SK-N-SH (cell line): ENCODE data around the gene CRLF1. TPM values are rescaled to one million over a fixed set of nuclear protein-coding genes. Genes with fewer than 3 reads are reported as not detected.

Source experiments
- CTCF ChIA-PET: fragments of 300-600, 350-600 bp; formaldehyde crosslinking; extraction: SDS; loops from one replicate; lab custom pipeline; 2021; lab: Yijun Ruan, JAX
- POLR2A ChIA-PET: fragments of 350-600 bp; sonication (Branson Sonifier 250); formaldehyde crosslinking; extraction: SDS; loops from one replicate; lab custom pipeline; 2020; ENCODE audit warnings: antibody characterized with exemption, inconsistent platforms; lab: Yijun Ruan, JAX
- DNase-seq: peaks from one replicate; pipeline ENCODE4 v3.0.0; 2012
- H2AFZ ChIP-seq: fragments of 200-600 bp; sonication (generic); 2 replicates; pipeline ENCODE4 v1.8.1; 2016; ENCODE audit warnings: antibody characterized with exemption, mild to moderate bottlenecking, low read depth
- H3F3A ChIP-seq: fragments of 200-600 bp; sonication (generic); replicated peaks from 2 replicates; pipeline ENCODE3; 2016; ENCODE audit warnings: antibody characterized with exemption, mild to moderate bottlenecking; ENCODE audit not compliant: insufficient read depth
- H3K27ac ChIP-seq, 2 experiments: fragments of 200-500 bp in 1 of 2; fragments of 200-600 bp in 1 of 2; sonication (Bioruptor generic) in 1 of 2; sonication (generic), shearing (Covaris generic) in 1 of 2; 2 replicates each; pipeline versions ENCODE4 v1.5.1 to v1.6.1; 2014 to 2016; ENCODE audit warnings: low read depth in 2 of 2, inconsistent platforms in 1 of 2, low read length in 1 of 2, mild to moderate bottlenecking in 1 of 2, mixed read lengths in 1 of 2
- H3K27me3 ChIP-seq: fragments of 200-600 bp; sonication (generic), shearing (Covaris generic); 2 replicates; pipeline ENCODE4 v1.6.1; 2016; ENCODE audit warnings: mixed run types; ENCODE audit not compliant: insufficient read depth
- H3K36me3 ChIP-seq, 2 experiments: fragments of 200-500 bp in 1 of 2; fragments of 200-600 bp in 1 of 2; sonication (Bioruptor generic) in 1 of 2; sonication (generic) in 1 of 2; replicated peaks in 1 of 2; 2 replicates each; pipeline versions ENCODE3 to v1.5.1; 2014 to 2016; ENCODE audit warnings: low read length in 1 of 2, mild to moderate bottlenecking in 1 of 2; ENCODE audit not compliant: insufficient read depth in 2 of 2, control insufficient read depth in 1 of 2
- H3K4me1 ChIP-seq, 2 experiments: fragments of 200-500 bp in 1 of 2; fragments of 200-600 bp in 1 of 2; sonication (Bioruptor generic) in 1 of 2; sonication (generic), shearing (Covaris generic) in 1 of 2; 2 replicates each; pipeline versions ENCODE4 v1.5.1 to v1.6.1; 2014 to 2016; ENCODE audit warnings: low read depth in 1 of 2, low read length in 1 of 2, mixed run types in 1 of 2; ENCODE audit not compliant: insufficient read depth in 2 of 2, control insufficient read depth in 1 of 2
- H3K4me2 ChIP-seq: fragments of 200-600 bp; sonication (generic), shearing (Covaris generic); 2 replicates; pipeline ENCODE4 v1.6.1; 2017; ENCODE audit warnings: mixed run types
- H3K4me3 ChIP-seq, 2 experiments: fragments of 200-500 bp in 1 of 2; fragments of 200-600 bp in 1 of 2; sonication (Bioruptor generic) in 1 of 2; sonication (generic), shearing (Covaris generic) in 1 of 2; 2 replicates each; pipeline versions ENCODE4 v1.5.1 to v1.8.1; 2014 to 2016; ENCODE audit warnings: low read depth in 2 of 2, inconsistent platforms in 1 of 2, low read length in 1 of 2, mild to moderate bottlenecking in 1 of 2, mixed read lengths in 1 of 2, moderate library complexity in 1 of 2
- H3K79me2 ChIP-seq: fragments of 200-600 bp; sonication (generic); 2 replicates; pipeline ENCODE4 v1.8.1; 2017; ENCODE audit warnings: mild to moderate bottlenecking; ENCODE audit not compliant: insufficient read depth
- H3K9ac ChIP-seq: fragments of 200-600 bp; sonication (generic); 2 replicates; pipeline ENCODE4 v1.6.1; 2017; ENCODE audit warnings: mixed run types
- H3K9me2 ChIP-seq: fragments of 200-600 bp; sonication (generic); 2 replicates; pipeline ENCODE4 v1.6.1; 2017; ENCODE audit warnings: mixed run types
- H3K9me3 ChIP-seq: fragments of 200-600 bp; sonication (generic); 2 replicates; pipeline ENCODE4 v1.6.1; 2017; ENCODE audit warnings: mixed run types, mild to moderate bottlenecking, moderate library complexity
- H4K20me1 ChIP-seq: fragments of 200-600 bp; sonication (generic); 2 replicates; pipeline ENCODE4 v1.6.1; 2017; ENCODE audit warnings: mild to moderate bottlenecking, mixed run types; ENCODE audit not compliant: insufficient read depth
- EP300 ChIP-seq, 2 experiments: IDR thresholded peaks; 2 replicates each; pipeline versions ENCODE4 v1.4.0 to v1.6.1; 2012; ENCODE audit warnings: borderline replicate concordance in 1 of 2, low read depth in 1 of 2, low read length in 1 of 2
- FOXM1 ChIP-seq: IDR thresholded peaks from 2 replicates; pipeline ENCODE4 v1.4.0; 2012; ENCODE audit warnings: low read depth, mild to moderate bottlenecking
- IRF3 ChIP-seq: fragments of 150-350 bp; IDR thresholded peaks from 2 replicates; pipeline ENCODE4 v1.6.1; 2016; ENCODE audit warnings: mild to moderate bottlenecking, low read depth, low read length
- JUND ChIP-seq: IDR thresholded peaks from 2 replicates; pipeline ENCODE4 v1.4.0; 2012
- MAX ChIP-seq: IDR thresholded peaks from 2 replicates; pipeline ENCODE4 v1.4.0; 2012; ENCODE audit warnings: low read depth
- NRF1 ChIP-seq: IDR thresholded peaks from 2 replicates; pipeline ENCODE4 v1.6.1; 2012; ENCODE audit warnings: low read depth, mild to moderate bottlenecking, low read length
- RCOR1 ChIP-seq: fragments of 150-350 bp; IDR thresholded peaks from 2 replicates; pipeline ENCODE4 v1.6.1; 2017; ENCODE audit warnings: antibody characterized with exemption, low read length
- RFX5 ChIP-seq: IDR thresholded peaks from 2 replicates; pipeline ENCODE4 v1.6.1; 2012; ENCODE audit warnings: mild to moderate bottlenecking, improper control_type of control experiment, low read length
- RXRA ChIP-seq: IDR thresholded peaks from 2 replicates; pipeline ENCODE4 v1.4.0; 2012; ENCODE audit warnings: low read depth, mild to moderate bottlenecking, borderline replicate concordance
- TAF1 ChIP-seq: IDR thresholded peaks from 2 replicates; pipeline ENCODE4 v1.6.1; 2012; ENCODE audit warnings: low read depth, mild to moderate bottlenecking, low read length, moderate library complexity, borderline replicate concordance
- USF1 ChIP-seq: IDR thresholded peaks from 2 replicates; pipeline ENCODE4 v1.4.0; 2012; ENCODE audit warnings: low read depth, borderline replicate concordance
- WGBS: methylation state at CpG from one replicate; pipeline ENCODE4 v1.1.6; 2017; ENCODE audit warnings: low lambda C conversion rate; 5-methylcytosine and 5-hydroxymethylcytosine counted together
- polyA plus RNA-seq, 3 experiments: library from polyadenylated mRNA; depleted of rRNA; stranded (reverse); fragments of >200 nt; gene quantifications; 2 replicates each; pipeline ENCODE4 v1.2.3, GENCODE V29; 2012

The CRLF1 gene
- polyA plus RNA-seq, 1 of the 3 experiments (the other 2 are of a cell fraction) = 0.71 TPM

- Histone ChIP-seq H3K27me3 (no peaks in the 10 kb centered on the region), H3K79me2 (no peaks in the 10 kb centered on the region), H3K27ac (no peak overlapping the region), H3K9me2 (no peaks in the 10 kb centered on the region), H3F3A (peaks cover 20% of the 10 kb centered on the region), H4K20me1 (no peaks in the 10 kb centered on the region), H3K4me2 (no peak overlapping the region), H3K4me1 (peaks cover 0 to 29% of the 10 kb centered on the region in 2 experiments; a peak in 2 of 4 replicates), H3K4me3 (no peak overlapping the region), H2AFZ (no peak overlapping the region), H3K9ac (no peak overlapping the region), H3K9me3 (no peaks in the 10 kb centered on the region), H3K36me3 (no peaks in the 10 kb centered on the region)
- DNase-seq = peak; percentile 89
- ChIA-PET POLR2A (interaction anchor here (0.5 kb wide), 1 partner anchor 247 kb away, joined by 3 read pairs; no protein-coding TSS in a partner anchor), CTCF (interaction anchor here (1.2 to 10.5 kb wide), 3 partner anchors 78 to 270 kb away, joined by 8 to 234 read pairs (median 52); no protein-coding TSS in a partner anchor)
- TF ChIP-seq RFX5 (no peak), RXRA (no peak), USF1 (no peak), IRF3 (no peak), EP300 (IDR thresholded peaks at IDR 0.05; ENCODE audit: borderline replicate concordance in 1 of 2, low read depth in 1 of 2, low read length in 1 of 2) (no peak), TAF1 (no peak), NRF1 (no peak), MAX (no peak), JUND (no peak), RCOR1 (no peak), FOXM1 (no peak)
- WGBS = 56% methylated on average over 8 of the region's 21 CpGs
Observed at GRCh38 chr19:18596752-18597157, 9.8 kb downstream of the CRLF1 start.

GRCh38 chr19:18595475-18595874, 11.1 kb downstream of the CRLF1 start:
- H3K9me2 ChIP-seq = no peaks in the 10 kb centered on the region
- no peaks in the 10 kb centered on the region for H3K79me2 ChIP-seq
- H3K4me3 ChIP-seq = no peak overlapping the region
- H3K27me3 ChIP-seq = no peaks in the 10 kb centered on the region
- TF ChIP-seq RFX5 = no peak
- TF ChIP-seq, all 33 proteins: peak for 0
- POLR2A ChIA-PET = no interaction called here
- H3F3A ChIP-seq = peaks cover 28% of the 10 kb centered on the region
- peak; percentile 9 for DNase-seq
- H3K9ac ChIP-seq = no peak overlapping the region
- H3K36me3 ChIP-seq = no peaks in the 10 kb centered on the region
- H3K27ac ChIP-seq = no peak overlapping the region
- H3K9me3 ChIP-seq = no peaks in the 10 kb centered on the region
- H3K4me1 ChIP-seq = peaks cover under 1 to 36% of the 10 kb centered on the region in 2 experiments; a peak in 2 of 4 replicates
- no peak overlapping the region for H2AFZ ChIP-seq
- WGBS = 92% methylated on average over 6 of the region's 6 CpGs
- no peak overlapping the region for H3K4me2 ChIP-seq
- no peaks in the 10 kb centered on the region for H4K20me1 ChIP-seq
- CTCF ChIA-PET = interaction anchor here (0.8 to 10.5 kb wide), 14 partner anchors 9 to 392 kb away, joined by 3 to 234 read pairs (median 6); partner anchors contain the start of gene UPF1
